NCI-H2196 (cell line): ENCODE results near the gene MGAT5B.
"Not testable (repeated sequence)": the region's sequence is repeated elsewhere in the genome, so short reads cannot be mapped to it uniquely, and the experiment has no call there.

Source experiments
- DNase-seq: peaks from one replicate; lab custom pipeline; 2025; ENCODE audit not compliant: unreplicated experiment; lab: John Stamatoyannopoulos, UW

The MGAT5B gene

GRCh38 chr17:76972046-76972641 lies 103.9 kb downstream of the MGAT5B start:
- no peak for DNase-seq

DNA sequence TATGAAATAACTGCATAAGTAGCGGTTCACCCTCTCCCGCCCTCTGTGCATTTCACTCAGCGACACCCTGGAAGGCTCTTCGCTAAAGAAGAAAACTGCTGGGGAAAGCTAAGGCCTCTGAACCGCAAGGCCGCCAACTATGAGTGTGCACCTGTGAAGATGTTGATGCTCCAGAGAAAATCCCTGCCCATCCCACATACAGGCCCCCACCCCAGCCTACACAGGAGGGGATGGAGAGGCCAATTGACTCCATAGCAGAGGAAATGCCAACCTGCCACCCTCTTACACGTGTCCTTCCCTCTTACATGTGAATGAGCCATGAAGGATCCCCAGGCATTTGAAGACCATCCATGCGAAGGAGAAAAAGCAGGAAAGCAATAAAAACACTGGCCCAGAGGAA lies 104.8 kb downstream of the MGAT5B start:
- DNase-seq: no peak

DNA sequence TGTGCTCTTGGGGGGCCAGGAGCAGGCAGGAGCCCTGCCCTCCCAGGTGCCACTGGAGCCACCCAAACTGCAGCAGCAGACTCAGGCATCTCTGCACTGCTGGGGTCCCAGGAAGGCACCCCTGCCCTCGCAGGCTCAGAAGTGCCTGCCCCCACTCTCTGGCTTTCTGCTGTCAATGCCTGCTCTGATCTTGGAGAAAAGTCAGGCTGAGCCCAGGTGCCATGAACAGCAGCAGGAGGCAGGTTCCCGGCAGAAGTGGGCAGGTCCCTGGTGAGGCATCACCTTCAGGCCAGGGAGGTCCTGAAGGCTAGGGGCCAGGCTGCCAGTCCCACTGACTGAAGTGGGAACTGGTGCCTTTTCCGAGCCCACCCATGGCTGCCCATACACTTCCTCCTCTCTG lies 106.5 kb downstream of the MGAT5B start:
- no peak for DNase-seq

DNA sequence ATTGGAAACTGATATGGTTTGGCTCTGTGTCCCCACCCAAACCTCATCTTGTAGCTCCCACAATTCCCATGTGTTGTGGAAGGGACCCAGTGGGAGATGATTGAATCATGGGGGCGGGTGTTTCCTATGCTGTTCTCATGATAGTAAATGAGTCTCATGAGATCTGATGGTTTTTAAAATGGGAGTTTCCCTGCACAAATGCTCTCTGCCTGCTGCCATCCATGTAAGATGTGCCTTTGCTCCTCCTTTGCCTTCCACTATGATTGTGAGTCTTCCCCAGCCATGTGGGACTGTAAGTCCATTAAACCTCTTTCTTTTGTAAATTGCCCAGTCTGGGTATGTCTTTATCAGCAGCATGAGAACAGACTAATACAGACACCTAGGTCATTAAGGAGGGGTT lies 109.8 kb downstream of the MGAT5B start:
- DNase-seq: not testable (repeated sequence)

- no peak for DNase-seq
Measured at GRCh38 chr17:76981545-76982295, 113.5 kb downstream of the MGAT5B start.

GRCh38 chr17:76982408-76983074 lies 114.3 kb downstream of the MGAT5B start:
- DNase-seq: no peak

GRCh38 chr17:76983075-76983775 lies 115.0 kb downstream of the MGAT5B start:
- DNase-seq: no peak

- DNase-seq: no peak
Measured at GRCh38 chr17:76986365-76986764, 118.2 kb downstream of the MGAT5B start.

GRCh38 chr17:76987486-76988093 lies 119.4 kb downstream of the MGAT5B start:
- no peak for DNase-seq

- DNase-seq: no peak
Measured at GRCh38 chr17:76988796-76989195, 120.6 kb downstream of the MGAT5B start.

DNA sequence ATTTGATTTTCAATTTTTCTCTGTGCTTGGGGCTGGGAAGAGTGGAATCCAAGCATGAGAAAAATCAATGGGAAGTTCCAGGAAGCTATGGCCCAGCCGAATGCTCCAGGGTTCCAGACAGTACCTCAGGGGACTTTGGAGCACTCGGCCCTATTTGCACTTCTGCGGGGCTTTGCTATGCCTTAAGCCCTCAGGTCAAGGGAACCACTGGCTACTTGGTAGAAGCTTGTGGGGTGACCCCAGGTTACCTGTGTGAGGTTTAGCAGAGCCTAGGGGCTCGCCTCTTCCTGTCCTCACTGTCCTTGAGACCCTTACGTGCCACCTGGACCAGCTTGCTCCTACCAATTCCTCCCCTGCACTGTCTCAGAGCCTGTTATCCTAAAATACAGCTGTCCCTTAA lies 121.3 kb downstream of the MGAT5B start:
- DNase-seq: no peak

GRCh38 chr17:76992891-76993290 lies 124.7 kb downstream of the MGAT5B start:
- DNase-seq: peak; percentile 26

DNA sequence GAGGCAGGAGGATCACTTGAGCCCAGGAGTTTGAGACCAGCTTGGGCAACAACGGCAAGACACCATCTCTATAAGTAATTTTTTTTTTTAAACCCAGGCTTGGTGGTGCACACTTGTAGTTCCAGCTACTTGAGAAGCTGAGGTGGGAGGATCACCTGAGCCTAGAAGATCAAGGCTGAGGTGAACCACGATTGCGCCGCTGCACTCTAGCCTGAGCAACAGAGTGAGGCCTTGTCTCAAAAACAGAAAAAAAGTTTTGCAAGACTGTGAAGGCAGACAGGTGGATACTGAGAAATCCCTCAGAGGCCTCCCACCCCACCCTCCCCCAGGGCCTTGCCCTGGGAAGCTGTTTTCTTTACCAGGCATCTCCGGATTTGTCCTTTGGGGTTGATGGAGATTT lies 125.4 kb downstream of the MGAT5B start:
- DNase-seq: no peak

DNA sequence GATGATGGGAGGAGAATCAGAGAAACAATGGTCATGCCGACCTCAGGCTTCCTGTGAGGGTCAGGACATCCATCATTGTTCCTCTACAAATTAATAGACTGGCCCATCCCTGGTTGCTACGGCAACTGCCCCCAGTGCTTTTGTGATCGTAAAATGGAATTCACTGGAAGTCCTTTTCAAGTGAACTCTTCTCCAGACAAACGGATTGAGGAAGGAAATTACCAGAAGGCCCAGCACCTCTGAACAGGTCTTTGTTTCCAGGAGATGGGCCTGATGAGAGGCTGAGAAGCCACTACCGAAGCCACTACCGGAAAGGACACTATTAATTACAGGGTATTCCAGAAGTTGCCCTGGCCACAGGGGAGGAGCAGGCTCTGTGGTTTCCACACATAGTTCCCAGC lies 126.0 kb downstream of the MGAT5B start:
- DNase-seq: peak; percentile 38

DNA sequence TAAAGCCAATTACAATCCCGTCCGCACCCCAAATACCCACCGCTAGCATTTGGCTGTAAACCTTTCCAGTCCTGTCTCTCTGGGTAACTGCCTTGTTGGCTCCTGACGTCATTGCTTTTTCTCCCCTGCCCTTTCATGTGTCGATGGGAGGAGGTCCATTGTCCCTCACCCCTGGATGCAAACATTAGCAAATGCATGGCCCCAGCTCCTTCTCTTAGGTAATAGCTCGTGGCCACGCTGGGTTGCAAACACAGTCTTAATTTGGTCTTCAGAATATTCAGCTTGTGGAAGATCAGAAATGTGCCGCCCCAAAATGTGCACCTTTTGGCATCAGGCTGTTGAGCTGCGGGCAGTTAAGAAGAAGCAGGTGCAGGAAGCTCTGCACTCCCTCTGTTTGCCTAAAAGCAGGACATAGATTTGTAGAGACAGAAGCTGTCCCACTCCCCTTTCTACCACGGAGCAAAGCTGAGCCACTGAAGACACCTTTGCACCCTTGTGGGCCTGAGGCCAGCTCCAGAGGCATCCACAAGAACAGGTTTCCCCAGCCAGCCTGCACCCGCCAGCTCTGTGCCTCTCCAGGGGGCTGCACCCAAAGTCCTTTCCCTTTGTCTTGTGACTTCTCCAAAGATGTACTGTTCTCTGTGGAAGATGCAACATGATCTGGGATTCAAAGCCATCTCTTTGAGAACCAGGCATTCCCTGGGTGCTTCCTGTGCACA lies 127.3 kb downstream of the MGAT5B start:
- peak; percentile 35 for DNase-seq

DNA sequence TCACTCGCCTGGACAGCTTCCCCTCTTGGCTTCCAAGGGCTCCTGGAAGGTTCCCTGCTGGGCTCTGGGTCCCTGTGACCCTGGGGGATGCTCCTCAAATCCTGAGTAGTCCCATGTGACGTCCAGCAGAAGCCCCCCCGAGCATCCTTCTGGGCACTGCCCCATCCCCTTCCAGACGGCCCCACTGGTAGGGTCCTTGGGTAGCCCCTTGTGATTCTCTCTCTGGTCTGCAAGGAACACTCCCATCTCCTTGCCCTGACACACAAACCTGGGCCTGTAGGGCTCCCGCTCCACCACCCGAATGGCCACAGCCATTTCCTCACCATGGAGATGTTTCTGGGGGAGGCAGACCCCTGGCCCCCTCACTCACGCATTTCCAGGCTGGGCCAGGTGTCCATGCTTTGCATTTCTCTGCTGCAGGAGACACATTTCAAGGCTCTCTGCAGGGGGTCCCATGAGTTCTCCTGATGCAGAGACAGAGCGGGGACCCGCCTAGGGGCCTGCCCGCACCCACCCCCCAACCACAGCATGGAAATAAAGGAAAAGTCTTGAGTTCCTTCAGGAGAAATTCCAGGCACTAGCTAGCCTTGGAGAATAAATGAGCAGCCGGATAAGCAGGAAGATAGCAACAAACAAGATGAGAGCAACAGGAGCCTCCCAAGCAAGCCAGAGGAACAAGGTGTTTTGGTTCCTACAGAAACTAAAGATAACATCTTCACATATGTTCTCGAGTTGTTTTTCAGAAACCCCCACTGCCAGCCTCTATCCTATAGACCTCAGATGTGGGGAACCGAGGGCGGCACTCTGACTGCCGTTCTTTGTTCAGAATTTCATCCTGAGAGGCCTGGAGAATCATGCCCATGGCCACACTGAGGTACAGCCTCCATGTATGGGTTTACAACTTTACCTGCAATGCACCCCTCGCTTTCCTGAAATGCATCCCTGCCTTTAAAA lies 128.8 kb downstream of the MGAT5B start:
- no peak for DNase-seq

GRCh38 chr17:76997981-76998531 lies 129.9 kb downstream of the MGAT5B start:
- no peak for DNase-seq

DNA sequence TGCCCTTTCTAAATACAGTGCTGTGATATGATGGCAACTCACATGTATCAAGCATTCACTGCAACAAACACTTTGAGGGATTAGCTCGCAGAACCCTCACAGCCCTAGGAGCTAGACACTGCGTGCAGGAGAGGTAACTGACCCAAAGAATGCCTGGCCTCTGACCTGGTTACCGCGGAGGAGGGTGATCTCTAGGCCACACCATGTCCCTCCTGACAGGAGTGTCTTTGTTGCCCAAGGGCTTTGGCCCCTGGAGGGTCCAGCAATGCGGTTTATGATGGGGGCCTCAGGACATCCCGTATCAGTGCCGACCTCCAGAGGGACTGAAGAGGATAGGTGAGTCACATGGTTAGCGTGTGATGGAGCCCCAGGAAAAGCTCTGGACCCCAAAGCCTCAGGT lies 130.6 kb downstream of the MGAT5B start:
- DNase-seq: no peak
